Measurements from ENCODE around the gene CCNY.

The CCNY gene

DNA sequence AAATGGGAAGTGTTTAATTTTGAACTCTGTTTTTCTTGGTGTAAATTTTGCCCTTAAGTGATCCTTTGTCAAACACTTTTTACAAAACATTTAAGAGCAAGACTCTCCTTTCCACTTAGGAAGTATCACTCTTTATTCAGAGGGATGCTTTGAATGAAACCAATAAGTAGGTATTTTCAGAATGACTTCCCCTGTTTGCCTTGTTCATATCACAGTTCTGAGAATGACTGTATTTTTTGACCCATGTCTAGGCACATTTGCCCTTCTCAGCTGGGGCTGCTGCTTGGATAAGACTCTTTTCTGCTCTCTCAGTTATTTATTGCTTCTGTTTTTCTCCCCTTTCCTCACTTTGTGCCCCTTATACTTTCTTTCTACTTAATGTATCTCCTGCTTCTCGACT lies 98.2 kb downstream of the CCNY start:
- no peak for DNase-seq

DNA sequence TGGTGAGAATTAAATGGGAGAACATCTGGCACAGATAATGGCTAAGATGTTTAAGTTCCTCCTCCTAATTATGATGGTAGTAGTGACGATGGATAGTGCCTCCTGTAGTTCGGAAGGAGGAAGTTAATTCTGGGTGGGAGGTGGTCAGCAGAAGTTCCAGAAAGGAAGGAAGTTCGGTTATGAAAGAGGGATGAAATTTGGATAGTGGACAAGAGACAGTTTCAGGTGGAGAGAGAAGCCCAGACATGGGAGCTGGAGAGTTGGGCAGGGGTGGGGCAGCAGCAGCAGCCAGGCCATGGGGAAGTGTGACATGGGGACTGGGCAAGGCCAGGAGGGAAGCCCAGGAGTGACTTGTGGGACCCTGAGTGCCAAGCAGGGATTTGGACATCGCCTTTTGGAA lies 99.5 kb downstream of the CCNY start:
- no peak for DNase-seq

GRCh38 chr10:35437829-35438228 lies 101.5 kb downstream of the CCNY start:
- DNase-seq = no peak

- DNase-seq = no peak
These were observed 102.6 kb downstream of the CCNY start for GRCh38 chr10:35438718-35439571.

- no peak for DNase-seq
These were observed 103.7 kb downstream of the CCNY start for GRCh38 chr10:35440016-35440415.

- DNase-seq = no peak
These were observed 105.7 kb downstream of the CCNY start for GRCh38 chr10:35442028-35442427.

DNA sequence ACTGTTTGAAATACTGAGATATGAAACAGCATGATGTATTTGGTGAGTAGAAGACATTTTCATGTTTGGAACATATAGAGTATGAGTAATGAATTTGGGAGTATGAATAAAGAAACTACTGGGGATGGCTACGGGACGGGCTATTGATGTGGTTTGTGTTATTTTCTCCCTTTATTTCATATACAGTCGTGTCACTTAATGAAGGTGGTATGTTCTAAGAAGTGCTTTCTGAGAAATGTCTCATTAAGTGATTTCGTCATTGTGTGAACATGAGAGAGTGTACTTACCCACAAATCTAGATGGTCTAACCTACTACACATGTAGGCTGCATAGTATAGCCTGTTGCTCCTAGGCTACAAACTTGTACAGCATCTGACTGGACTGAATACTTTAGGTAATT lies 106.3 kb downstream of the CCNY start:
- DNase-seq = no peak

GRCh38 chr10:35443858-35444257 lies 107.5 kb downstream of the CCNY start:
- DNase-seq = no peak

DNA sequence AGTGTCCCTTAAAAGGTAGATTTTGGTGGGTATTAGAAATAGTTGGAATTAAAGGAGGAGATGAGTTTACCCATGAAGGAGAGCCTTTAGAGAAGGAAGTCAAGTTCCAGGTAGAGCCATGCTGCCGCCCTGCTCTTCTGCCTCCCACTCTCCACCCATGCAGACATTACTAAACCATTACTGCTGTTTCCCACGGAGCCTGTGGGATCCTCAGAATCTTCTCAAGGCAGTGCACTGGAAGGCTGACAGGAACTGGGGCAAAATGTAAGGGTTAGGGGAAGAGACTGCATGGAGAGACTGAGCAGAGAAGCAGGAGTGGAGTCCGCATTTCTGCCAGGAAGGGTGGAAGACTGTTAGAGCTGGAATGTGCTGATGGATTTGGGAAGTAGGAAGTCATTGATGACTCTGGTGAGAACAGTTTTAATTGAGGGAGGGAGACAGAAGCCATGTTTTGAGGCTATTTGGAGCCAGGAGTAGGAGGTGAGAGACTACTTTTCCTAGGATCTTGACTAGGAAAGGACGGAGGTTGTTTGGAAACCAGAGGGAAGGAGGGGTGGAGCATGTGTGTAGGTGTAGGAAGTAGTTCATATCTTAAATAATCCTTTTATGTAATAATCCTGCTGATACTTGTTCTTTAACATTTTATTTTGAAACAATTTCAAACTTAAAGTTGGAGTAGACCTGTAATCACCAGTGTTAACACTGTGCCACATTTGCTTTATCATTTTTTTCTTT lies 109.0 kb downstream of the CCNY start:
- no peak for DNase-seq

DNA sequence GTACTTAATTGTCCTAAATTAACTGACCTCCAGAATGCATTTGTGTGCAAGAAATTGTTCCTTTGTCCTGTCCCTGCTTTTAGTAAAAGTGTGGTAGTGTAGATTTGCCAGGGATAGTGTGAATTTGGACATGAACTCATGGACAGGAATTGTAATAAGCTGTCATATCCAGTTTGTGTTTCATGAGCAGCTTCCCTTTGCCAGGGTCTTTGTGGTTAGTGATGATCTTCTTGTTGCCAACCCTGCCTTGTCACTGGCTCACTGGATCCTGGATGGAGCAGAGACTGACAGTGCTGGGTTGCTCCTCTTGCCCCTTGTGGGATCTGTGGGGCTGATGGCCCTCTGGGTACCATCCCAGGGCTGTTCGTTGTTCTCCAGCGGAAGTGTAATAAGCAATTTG lies 110.1 kb downstream of the CCNY start:
- no peak for DNase-seq

DNA sequence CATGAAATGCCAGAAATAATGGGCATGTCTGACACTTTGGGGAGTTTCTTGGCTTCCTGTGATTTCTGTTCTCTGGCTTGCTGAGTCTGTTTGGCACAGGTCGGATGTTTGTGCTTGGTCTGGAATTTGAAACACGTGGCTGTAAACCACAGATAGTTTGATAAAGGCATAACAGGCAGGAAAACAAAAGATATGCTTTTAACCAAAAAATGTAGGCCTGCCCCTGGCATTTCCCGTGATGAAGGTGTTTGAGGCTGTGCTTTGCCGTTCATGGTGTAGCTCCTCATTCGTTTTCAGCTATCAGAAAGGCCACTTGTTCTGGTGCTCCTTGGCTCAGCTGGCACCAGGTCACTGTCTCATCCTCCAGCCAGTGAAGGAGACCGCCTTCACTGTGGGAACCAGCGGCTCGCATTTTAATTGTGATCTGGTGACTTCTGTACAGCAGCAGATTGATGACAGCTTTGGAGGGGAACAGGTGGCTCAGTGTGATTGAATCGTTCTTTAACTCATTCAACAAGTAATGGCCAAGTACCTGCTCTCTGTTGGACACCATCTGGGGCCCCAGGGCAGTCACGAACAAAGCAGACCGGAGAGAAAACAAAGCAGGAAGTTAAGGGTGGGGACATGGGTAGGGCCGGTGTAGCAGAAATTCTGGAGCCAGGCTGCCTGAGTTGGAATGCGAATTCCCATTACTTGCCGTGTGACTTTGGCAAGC lies 111.5 kb downstream of the CCNY start:
- peak; percentile 17 for DNase-seq

- no peak for DNase-seq
These were observed 112.7 kb downstream of the CCNY start for GRCh38 chr10:35448687-35449662.

- no peak for DNase-seq
These were observed 113.6 kb downstream of the CCNY start for GRCh38 chr10:35449944-35450343.

- no peak for DNase-seq
These were observed 115.1 kb downstream of the CCNY start for GRCh38 chr10:35451151-35452016.

DNA sequence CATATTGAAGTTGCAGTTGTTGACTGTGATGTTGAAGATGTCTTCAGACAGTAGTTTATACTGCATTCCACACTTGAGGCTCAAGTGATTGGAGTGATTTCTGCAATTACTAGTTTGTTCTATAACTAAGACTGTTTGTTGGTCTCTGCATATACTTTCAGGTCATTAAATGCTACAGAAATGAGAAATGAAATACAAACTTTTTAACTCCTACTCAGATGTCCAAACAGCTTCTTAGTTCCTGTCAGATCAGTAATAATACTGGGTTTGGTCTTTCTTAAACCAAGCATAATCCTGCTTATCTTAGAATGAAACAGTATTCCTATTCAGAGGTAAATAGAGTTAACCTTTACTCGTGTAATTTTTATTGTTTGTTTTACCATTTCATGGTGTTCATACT lies 115.9 kb downstream of the CCNY start:
- DNase-seq = no peak

DNA sequence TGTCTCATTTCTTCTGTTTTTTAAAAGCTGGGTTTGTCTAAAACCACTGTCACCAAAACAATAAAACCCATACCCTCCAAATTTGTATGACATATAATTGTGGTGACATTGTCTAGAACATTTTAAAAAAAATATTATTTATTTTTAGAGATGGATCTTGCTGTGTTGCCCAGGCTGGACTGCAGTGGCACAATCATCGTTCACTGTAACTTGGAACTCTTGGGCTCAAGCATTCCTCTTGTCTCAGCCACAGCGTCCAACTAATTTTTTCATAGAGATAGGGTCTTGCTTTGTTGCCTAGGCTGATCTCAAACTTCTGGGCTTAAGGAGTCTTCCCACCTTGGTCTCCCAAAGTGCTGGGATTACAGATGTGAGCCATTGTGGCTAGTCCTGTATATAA lies 116.5 kb downstream of the CCNY start:
- no peak for DNase-seq

- no peak for DNase-seq
These were observed 117.7 kb downstream of the CCNY start for GRCh38 chr10:35453855-35454532.

DNA sequence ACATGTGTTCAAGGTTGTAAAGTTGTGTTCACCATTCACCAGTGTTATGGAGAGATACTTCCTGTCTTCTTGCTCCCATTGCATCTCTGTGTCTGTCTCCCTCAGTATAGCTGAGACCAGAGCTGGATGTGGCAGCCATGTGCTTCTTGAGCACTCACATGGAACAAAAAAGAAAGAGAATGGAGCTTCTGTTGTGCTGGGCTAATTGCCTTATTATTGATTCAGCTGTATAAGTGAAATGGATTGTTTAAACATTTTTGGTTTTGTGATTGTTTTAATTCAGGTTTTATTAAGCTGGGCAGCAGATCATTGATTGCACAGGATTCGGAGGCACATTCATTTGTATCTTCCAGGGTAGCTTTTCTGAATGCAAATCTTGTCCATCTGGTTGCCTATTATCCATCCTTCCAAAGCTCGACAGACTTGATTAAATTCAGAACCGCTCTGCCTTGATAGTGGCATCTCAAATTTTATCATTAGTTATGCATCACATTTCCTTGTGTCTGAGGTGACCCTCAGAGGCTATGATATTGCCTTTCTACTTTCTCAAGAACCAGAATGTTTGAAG lies 119.9 kb downstream of the CCNY start:
- DNase-seq = no peak

DNA sequence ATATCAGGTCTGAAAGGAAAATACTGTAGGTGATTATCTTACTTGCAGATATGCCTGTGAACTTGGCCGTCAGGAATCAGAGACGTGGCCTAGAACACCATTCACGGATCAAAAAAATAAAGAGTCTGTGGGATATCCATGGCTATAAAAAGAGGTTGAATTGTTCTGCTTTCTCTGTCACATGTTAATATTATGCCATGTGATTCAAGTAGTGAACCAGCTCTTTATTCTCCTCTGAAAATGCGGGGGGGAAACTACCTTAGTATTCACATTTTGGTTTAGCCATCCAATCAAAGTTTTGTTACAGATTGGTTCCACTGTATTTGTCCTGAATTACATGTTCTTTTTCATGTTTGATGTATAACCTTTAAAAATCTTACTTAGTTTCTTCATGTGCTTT lies 120.5 kb downstream of the CCNY start:
- no peak for DNase-seq
